HG02623 (cell line): ENCODE measurements around the gene SMIM32.

Experiments
- ATAC-seq: cut with Tn5 transposase; IDR thresholded peaks from one replicate; pipeline ENCODE4 v1.9.1; 2021; ENCODE audit warnings: moderate library complexity; ENCODE audit not compliant: unreplicated experiment

SMIM32 gene

DNA sequence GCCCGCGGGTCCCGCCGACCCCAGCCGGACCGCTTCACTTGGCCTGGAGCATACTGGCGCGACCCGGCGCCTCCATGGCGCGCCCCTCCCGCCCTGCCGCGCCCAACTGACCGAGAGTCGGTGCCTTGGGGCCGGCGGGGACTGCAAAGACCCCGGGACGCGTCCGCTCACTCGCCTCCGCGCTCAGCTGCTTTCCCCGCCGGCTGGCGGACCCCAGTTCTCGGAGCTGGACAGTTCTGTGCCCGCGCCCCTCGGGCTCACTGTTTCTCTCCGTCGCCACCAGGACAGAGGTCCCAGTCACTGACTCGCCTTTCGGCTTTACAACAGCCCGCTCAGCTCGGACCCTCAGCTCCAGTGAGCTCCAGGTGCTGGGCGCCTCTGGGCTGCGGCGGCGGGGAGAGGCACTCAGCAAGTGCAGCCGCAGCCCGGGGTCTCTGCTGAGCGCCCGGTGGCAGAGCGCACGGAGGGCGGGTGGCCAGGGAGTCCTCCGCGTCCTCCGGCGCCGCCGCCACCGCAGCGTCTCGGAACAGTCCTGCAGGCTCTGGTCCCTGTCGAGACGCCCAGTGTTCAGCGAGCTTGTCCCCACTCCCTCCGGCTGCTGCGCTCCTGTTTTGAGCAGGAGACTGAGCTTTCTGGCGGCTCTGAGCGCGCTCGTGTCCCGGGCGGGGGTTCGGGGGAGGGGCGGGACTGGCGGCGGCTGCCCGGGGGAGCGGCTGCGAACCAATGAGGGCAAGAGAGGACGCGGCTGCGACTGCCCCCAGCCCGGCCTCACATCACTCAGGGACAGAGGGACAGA lies at the start of gene SMIM32:
Gene SMIM32, minus strand, starts transcription at position 637 of the 796 bp plus-strand sequence. CDS start 638 bp downstream, outside the sequence.
- ATAC-seq, result no peak

DNA sequence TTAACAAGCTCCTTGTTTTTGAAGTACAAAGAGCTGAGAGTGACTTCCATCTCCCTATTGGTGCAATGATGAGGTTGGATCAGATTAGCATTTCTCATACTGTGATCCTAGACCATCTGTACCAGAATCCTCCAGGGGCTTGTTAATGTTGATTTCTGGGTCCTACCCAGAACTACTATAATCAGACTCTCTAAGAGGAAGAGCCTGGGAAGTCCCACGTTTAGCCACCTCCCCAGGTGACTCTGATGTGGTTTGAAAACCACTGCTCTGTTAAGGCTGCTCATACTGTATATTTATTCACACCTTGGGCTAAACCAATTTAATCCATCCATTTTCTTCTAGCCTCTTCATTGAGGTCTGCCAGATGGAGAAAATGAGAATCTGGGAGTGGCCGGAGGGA lies 49.6 kb upstream of the SMIM32 start:
- peak; percentile 59 for ATAC-seq

DNA sequence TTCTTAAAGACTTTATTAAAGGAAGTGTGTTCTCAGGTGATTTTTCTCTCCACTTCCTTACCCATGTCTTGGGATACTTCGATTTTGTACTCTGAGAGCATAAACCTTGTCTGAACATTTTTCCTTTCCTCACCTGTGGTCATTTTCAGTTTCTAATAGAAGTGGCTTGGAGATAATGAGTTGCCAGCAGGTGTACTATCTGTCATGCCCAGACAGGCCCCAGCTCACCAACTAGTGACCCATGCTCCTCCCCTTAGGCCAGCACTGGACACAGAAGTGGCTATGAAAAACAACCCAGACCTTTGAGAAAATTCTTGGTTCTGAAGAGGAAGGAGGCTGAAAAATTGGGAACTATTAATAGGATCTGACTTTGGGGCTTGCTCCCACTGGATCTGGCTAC lies 49.2 kb upstream of the SMIM32 start:
- no peak for ATAC-seq

DNA sequence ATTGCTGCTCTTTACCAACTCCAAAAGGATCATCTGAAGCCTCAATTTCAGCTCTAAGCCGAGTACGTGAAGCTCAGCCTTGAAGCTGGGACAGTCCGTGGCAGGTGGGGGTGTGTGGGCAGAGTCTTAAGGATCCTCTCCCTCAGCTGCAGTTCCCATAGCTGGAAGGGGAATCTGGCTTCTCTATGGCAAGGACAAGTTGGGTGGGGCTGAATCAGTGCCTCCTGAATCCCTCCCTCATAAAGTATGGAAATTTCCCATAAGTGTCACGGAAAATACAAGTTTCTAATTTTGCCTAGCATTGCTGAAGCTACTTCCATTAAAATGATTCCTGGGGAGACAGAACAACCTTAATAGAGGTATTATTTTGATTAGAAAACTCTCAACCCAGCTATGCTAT lies 47.9 kb upstream of the SMIM32 start:
- ATAC-seq, result no peak

DNA sequence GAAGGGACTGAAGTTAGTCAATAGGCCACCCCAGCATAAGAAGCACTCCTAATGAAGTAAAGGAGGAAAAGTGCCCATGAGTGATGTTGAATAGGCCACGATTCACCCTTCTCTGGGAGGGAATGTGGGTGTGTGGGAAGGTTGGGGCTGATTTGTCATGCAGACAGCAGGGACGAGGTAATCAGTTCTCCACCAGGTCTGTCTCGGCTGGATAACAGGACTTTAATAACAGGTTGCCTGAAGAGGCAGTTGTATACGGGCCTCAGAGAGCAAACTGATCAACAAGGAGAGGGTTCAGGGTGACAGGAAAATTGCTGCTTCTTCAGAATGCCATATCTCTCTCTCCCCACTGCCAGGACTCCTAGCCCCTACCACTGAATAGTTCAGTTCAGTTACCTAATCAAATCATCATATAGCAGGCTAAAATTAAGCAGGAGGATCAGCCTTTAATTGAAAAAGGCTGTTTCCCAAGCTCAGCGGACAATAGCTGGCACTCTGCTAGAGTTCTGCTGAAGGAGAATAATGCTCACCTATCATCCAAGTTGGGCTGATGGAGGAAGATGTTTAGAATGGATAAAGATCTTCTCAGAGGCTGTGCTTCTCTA lies 43.6 kb upstream of the SMIM32 start:
- ATAC-seq, result no peak

DNA sequence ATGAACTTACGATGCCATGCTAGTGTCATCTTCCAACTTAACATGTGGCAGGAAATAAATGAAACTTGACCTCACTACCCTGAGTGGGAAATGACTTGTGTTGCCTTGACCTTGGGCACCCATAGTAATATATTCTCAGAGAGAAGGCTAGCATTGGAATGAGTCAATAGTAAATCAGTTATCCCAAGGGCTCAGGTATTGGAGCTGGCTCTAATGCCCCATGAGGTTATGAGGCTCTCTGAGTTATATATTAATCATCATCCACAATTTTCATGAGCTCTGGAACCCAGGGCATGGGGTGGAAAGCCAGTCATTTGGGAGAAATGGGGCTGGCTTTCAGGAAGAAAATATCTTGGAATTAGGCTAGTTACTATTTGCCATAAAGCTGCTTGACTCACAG lies 42.4 kb upstream of the SMIM32 start:
- no peak for ATAC-seq

DNA sequence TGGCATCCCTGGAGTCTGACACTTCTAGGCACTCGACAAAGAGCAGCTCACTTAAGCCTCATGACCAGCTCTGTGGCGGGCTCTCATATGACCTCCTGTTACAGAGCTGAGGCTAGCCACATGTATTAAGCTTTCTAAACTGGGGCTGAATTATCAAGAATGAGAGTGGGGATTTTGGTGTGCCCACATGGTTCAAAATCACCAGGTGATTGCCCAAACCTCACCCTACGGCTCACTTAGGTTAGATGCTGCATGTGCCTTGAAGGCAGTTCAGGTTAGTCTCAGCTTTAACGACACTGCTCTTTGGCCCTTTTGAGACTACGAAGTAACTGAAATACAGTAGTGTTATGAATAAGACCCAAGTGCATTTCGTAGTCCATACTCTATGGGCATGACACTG lies 39.4 kb upstream of the SMIM32 start:
- ATAC-seq, result peak; percentile 62

DNA sequence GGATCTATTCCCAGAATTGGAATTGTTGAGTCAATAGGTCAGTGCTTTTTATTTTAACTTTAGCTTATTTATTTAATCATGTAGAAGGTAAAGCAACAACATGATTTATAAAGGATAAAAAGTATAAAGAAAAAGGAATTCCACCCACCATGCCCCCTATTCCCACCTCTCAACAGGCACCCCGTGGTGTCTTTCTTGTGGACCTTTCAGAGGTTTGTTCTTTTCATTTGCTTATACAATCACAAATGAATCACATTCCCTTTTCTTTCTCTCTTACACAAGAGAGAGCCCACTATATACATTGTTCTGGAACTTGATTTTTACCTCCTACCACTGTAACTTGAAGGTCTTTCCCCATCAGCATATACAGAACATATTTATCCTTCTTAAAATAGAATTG lies 37.2 kb upstream of the SMIM32 start:
- no peak for ATAC-seq

DNA sequence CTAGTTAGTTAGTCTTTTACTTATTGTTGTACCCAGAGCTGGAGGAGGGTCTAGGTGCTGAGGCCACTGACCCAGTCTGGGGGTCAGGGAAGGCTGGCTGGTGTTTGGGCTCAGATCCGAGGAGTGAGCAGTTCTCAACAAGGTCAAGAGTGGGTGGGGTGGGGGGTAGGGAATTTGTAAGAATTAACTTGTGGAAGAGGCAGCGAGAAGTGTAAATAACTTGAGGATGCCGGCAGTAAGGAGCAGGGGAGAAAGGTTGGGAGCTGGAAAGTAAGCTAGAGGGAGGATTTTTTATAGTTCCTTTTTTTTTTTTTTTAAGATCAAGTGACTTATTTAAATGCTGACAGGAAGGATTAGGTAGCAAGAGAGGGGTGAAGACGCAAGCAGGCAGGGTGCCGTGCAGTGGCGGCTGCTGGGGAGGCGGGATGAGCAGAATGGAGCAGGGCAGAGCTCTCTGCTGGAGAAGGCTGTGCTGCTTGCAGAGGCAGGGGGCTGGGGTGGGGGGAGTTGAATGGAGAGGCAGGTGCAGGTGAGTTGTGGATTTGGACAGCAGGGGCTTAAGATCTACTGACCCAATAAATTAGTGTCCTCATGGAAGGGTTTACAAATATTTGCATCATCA lies 35.3 kb upstream of the SMIM32 start:
- no peak for ATAC-seq

DNA sequence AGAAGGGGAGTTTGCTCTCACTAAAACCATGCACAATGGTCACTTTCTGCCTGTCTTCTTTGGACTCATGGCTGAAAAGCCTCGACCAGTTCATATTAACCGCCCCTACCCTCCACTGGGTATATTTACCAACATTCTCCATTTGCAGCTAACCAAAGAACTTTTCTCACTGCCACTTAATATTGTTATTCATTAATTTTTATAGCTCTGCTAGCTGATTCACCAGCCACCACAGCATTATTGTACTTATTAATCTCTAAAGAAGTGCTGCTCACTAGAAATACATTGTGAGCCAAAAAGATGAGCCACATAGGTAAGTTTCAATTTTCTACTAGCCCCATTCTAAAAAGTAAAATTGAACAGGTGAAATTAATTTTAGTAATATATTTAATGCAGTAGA lies 33.4 kb upstream of the SMIM32 start:
- ATAC-seq, result no peak

DNA sequence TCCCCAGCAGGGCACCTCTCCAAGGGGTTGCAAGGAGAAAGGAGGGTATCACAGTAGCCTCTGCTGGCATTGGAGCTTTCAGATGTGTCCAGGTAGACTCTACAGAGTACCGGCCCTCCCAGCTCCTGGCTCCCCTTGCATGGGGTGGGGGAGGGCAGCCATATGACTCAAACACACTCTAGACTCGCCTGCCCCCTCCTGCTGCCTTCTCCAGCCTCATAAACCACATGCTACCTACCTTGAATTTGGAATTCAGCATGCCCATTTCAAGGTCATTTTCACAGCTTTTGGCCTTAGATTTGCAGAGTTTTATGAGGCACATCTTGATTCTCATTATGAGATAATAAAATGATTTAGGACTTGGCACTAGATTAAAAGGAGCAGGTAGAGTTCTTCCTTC lies 32.8 kb upstream of the SMIM32 start:
- ATAC-seq, result no peak

DNA sequence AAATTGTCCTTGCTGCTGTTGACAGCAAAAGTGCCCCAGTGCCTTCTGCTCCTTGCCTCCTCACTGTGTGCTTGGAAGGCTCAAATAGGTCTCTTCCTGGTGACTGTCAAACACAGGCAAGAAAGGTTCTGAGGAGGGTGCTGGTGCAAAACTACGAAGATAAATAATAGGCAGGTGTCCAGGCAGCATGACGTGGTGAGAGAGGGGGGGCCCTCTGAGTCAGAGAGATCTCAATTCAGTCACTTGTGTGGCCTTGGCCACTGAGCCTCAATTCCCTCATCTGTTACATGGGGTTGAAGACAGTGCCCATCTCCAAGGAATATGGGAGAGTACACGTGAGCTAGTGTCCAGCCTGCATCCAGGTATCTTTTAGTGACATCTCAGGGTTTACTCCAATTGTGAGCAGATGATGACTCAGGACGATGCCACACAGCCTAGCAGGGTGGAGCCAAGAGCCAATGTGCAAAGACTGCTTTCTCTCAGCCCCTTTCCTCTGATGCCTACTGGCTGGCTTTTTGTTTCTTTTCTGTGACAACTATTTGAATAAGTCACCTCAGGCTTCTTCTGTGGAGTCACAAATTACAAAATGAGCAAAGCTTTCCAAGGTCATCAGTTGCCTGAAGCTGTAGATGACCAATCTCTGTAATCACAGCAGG lies 29.7 kb upstream of the SMIM32 start:
- no peak for ATAC-seq

DNA sequence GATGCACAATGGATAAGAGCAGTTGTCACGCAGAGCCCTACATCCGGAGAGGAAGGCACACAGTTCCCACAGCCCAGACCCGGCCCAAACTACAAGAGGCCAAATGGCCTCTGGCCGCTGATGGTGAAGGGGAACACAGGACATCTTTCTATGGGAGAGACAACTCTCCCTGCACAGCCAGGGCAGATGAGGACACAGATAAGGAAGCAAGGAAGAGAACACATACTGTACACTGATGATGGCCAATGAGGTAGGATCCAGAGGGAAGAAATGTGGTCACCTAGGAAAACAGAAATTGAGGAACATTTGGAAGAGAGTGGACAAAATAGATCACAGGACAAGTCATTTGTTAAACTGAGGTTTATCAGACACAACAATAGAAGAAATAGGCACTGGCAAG lies 28.4 kb upstream of the SMIM32 start:
- ATAC-seq, result no peak

DNA sequence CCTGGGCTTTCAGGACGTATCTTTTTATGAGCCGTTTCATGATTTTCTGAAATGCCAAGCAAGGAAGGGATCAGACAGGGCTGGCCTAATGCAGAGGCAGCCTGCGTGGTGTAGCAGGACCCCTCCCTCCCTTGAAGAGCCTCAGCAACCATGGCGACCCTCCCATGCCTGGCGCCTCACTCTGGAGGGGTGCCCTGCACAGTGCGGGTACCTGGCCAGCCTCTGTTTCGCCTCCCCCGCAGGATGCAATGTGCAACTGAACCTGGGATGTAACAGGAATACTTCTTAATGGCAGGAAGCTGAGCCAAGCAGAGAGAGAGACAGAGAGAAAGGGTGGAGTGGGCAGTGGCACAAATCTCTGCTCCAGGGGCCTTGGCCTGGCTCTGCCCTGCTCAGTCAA lies 23.3 kb upstream of the SMIM32 start:
- no peak for ATAC-seq

DNA sequence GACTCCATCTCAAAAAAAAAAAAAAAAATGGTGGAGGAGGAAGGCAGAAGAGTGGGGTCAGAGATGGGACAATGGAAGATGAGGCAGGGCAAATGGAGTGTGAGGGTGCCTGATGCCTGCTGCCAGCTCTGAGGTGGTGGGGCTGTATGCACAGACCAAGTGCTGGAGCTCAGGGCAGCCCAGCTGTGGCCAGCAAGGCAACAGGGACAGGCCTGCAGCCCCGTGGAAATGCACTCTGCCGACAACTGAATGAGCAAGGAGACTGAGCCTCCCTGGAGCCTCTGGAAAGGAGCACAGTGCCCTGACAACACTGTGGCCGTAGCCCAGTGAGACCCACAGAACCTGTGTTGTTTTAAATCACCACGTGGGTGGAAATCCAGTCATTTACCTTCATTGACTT lies 22.9 kb upstream of the SMIM32 start:
- no peak for ATAC-seq

DNA sequence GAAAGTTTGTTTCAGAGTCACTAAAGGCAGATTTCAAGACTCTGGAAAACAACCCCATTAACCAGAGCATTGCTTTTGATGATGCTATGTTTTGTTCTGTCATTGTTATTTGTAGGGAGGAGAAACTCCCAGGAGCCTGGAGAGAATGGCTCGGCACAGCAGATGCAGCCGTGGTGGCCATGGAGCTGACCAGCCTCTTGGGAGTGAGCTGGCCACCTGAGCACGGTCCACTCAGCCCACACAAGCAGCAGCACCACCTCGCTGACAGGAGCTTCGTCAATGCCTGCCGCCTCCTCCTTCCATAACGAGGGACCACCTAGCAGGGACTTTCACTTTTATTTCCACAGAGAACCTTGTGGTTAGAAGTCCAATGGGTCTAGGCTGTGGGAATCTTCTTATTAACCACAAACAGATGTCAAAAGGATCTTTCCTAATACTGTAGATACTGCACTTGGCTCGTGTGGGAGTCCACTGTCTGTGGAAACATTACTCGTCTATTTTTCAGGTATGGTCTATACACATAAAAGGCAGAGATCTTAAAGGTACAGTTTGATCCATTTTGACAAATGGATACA lies 21.0 kb upstream of the SMIM32 start:
- no peak for ATAC-seq

DNA sequence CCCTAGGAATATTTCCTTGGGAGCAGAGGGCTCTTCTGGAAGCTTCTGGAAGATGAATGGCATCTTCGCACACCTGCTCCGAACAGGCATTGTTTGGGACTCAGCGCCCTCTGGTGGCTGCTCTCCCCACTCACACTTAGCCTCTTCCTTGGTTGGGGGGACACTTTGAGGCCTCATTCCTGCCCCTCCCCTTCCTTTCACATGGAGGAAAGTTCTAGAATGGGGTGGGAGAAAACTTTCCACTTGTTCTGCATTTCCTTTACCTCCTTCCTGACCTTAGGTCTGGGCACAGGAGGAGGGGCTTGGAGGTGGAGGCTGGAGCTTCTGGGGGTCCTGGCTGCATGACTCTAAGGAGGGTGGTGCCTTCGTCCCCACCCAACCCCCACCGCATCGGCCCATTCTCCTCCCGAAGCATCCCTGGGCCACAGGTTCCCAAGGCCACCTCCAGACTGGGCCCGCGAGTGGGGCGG lies 19.3 kb upstream of the SMIM32 start:
- no peak for ATAC-seq

DNA sequence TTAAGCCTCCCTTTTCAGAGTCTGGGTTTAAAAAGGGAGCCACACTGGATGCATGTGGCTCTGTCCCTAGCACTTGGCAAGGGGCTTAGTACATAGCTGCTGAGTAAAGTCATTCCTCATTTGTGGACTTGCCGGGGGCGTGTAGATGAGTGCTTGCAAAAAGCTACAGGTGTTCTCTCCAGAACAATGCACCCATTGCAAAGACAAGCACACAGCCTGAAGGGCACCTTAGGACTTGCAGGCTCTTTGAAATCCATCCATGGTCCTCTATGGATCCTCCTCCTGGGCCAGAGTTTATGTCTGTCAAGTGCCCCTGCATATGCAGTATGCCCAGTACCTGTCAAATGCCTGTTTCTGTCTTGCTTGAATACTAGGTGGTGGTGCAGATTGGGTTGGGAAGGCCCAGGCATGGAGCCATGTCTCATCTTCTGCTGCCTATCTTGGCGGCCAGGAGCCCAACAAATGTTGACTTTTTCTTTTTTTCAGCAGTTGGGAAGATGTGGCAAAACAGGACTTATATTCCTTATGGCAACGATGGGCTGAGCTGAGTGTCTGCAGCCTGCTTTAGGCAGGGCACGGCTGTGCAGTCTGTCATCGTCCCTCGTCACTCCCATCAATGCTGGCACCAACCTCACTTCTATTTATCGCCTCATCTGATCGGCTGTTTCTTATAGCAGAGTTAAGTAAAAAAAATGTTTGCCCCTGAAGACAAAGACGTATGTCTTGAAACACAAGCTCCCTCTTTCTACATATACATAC lies 18.5 kb upstream of the SMIM32 start:
- ATAC-seq, result no peak

DNA sequence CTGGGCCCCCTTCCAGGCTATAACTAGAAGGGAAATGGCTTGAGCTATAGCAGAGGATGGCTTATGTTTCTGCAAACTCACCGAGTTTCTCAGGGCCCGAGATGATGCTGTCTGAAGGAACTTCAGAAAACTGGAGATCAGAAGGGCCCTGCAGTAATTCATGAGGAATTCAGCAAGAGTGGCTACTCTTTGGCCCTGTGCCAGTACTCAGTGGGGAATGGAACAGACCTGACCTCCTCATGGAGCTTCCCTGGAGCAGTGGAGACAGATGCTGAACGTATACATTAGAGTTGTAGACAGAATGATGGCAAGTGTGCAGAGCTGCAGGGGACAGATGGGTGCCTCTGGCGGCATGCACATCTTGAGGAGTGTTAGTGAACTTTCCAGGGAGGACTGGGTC lies 17.3 kb upstream of the SMIM32 start:
- no peak for ATAC-seq

DNA sequence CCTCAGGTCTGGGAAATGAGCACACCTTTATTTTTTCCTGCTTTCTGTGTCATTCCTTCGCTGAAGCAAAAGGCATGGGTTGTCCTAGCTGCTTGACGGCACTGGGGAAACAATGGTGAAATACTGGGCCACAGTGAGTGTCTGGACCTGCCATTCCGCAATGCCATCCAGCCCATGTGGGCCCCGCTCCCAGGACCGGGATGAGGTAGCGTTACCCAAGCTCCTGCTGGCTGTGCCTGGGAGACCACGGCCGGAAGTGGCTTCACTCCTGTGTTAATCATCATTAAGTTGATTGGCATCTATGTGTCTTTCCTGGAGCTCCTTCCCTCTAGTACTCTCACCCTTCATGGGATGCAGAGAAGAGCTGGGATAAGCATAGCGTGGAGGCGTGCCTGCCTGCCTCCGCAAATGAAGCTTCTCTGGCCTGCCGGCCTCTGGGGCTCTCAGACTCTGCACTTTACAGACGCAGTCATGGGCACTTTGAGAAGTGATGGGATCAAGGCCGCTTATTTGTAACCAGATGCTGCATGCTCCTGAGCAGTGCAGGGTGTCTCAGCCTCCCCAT lies 16.5 kb upstream of the SMIM32 start:
- ATAC-seq, result no peak
